DOHH2 (cell line): ENCODE measurements around the gene SLC25A42.

Experiments
- EZH2phosphoT487 ChIP-seq: fragments of 200-600 bp; sonication (generic); IDR thresholded peaks from 2 replicates; pipeline ENCODE4 v1.6.1; 2017; ENCODE audit warnings: borderline replicate concordance, mild to moderate bottlenecking, antibody characterized with exemption, low read length, moderate library complexity, mixed read lengths
- TF ChIP-seq, protein P1 (sequence below): fragments of 200-600 bp; sonication (generic); IDR thresholded peaks from one replicate; pipeline ENCODE4 v1.5.1; 2014; ENCODE audit warnings: antibody characterized with exemption, mild to moderate bottlenecking, low read depth, low read length; ENCODE audit not compliant: poor library complexity, severe bottlenecking

DNA sequence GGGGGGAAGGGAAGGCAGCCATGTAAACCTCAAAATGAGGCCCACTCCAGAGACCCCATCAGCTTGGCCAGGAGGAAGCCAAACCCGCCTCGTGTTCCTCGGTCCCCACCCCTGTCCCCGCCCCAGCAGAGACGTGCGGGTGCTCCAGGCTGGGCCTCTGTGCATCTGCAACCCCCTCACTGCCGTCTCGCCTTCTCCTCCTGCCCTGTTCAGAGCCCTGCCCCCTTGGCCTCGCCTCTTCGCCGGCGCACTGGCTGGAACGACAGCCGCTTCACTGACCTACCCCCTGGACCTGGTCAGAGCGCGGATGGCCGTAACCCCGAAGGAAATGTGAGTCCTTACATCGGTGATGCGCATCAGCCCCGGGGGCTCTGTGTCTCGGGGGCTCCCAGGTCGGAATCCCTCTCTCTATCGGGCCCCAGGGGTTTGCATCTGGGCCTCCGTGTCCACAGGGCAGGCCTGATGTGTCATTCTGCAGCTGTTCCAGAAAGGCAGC, 42.3 kb downstream of the SLC25A42 start:
- TF ChIP-seq EZH2phosphoT487 = no peak
- TF ChIP-seq, protein P1, sequence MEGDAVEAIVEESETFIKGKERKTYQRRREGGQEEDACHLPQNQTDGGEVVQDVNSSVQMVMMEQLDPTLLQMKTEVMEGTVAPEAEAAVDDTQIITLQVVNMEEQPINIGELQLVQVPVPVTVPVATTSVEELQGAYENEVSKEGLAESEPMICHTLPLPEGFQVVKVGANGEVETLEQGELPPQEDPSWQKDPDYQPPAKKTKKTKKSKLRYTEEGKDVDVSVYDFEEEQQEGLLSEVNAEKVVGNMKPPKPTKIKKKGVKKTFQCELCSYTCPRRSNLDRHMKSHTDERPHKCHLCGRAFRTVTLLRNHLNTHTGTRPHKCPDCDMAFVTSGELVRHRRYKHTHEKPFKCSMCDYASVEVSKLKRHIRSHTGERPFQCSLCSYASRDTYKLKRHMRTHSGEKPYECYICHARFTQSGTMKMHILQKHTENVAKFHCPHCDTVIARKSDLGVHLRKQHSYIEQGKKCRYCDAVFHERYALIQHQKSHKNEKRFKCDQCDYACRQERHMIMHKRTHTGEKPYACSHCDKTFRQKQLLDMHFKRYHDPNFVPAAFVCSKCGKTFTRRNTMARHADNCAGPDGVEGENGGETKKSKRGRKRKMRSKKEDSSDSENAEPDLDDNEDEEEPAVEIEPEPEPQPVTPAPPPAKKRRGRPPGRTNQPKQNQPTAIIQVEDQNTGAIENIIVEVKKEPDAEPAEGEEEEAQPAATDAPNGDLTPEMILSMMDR = no peak
